H1 (cell line): ENCODE results near the gene MYOT. TPM values are rescaled to one million over a fixed set of nuclear protein-coding genes. Genes with fewer than 3 reads are reported as not detected.

Experiments used
- CTCF ChIA-PET: fragments of 300-600 bp; sonication (Branson Sonifier 250); formaldehyde crosslinking; loops from one replicate; lab custom pipeline; 2021; ENCODE audit not compliant: partially characterized antibody; lab: Charles Lee
- POLR2A ChIA-PET: fragments of 300-600 bp; sonication (Branson Sonifier 250); formaldehyde crosslinking; loops from one replicate; lab custom pipeline; 2021; ENCODE audit warnings: inconsistent platforms; ENCODE audit not compliant: partially characterized antibody; lab: Charles Lee
- DNase-seq, 2 experiments: peaks; one replicate each; pipeline versions ENCODE4 v3.0.0 to v3.0.0-alpha.2; 2010 to 2022; ENCODE audit warnings: low spot score in 2 of 2, low read depth in 1 of 2, mixed read lengths in 1 of 2
- FAIRE-seq: peaks from 2 replicates; lab custom pipeline; 2011; peaks lifted over from hg19 to GRCh38; lab: Jason Lieb, UNC
- H2AFZ ChIP-seq: 2 replicates; pipeline ENCODE4 v1.8.1; 2012; ENCODE audit warnings: low read length, inconsistent platforms
- H2AK5ac ChIP-seq: 2 replicates; pipeline ENCODE4 v1.6.1; 2013; ENCODE audit warnings: low read depth, low read length
- H2BK120ac ChIP-seq: replicated peaks from 2 replicates; pipeline ENCODE3; 2013; ENCODE audit warnings: low read depth, low read length, inconsistent platforms
- H2BK12ac ChIP-seq: 2 replicates; pipeline ENCODE4 v1.6.1; 2013; ENCODE audit warnings: low read depth, low read length
- H2BK15ac ChIP-seq: 2 replicates; pipeline ENCODE4 v1.6.1; 2013; ENCODE audit warnings: low read length
- H2BK20ac ChIP-seq: 2 replicates; pipeline ENCODE4 v1.6.1; 2013; ENCODE audit warnings: low read length
- H2BK5ac ChIP-seq: 2 replicates; pipeline ENCODE4 v1.6.1; 2013; ENCODE audit warnings: low read depth, low read length
- H3K14ac ChIP-seq: 2 replicates; pipeline ENCODE4 v1.6.1; 2013; ENCODE audit warnings: inconsistent platforms; ENCODE audit not compliant: insufficient read length
- H3K18ac ChIP-seq: 2 replicates; pipeline ENCODE4 v1.6.1; 2013; ENCODE audit warnings: low read length; ENCODE audit errors: extremely low read depth
- H3K23ac ChIP-seq: 2 replicates; pipeline ENCODE4 v1.6.1; 2013; ENCODE audit warnings: inconsistent platforms; ENCODE audit not compliant: insufficient read length
- H3K23me2 ChIP-seq: 2 replicates; pipeline ENCODE4 v1.6.1; 2013; ENCODE audit warnings: low read depth, low read length
- H3K27ac ChIP-seq: 2 replicates; pipeline ENCODE4 v1.6.1; 2011; ENCODE audit warnings: low read depth, low read length, inconsistent platforms
- H3K27me3 ChIP-seq, 4 experiments: replicated peaks in 1 of 4; 1 replicate in 1 of 4; 2 replicates in 3 of 4; pipeline versions ENCODE4 v1.6.1 to v1.8.1; 2011 to 2013; ENCODE audit warnings: low read length in 3 of 4, mild to moderate bottlenecking in 3 of 4, inconsistent platforms in 2 of 4, mixed read lengths in 2 of 4, moderate library complexity in 1 of 4; ENCODE audit not compliant: control insufficient read depth in 3 of 4, insufficient read depth in 3 of 4; ENCODE audit errors: extremely low read depth in 1 of 4
- H3K36me3 ChIP-seq, 4 experiments: 2 replicates each; pipeline versions ENCODE4 v1.6.1 to v1.8.1; 2011 to 2013; ENCODE audit warnings: mild to moderate bottlenecking in 4 of 4, low read length in 3 of 4, moderate library complexity in 2 of 4, control low read depth in 1 of 4, inconsistent platforms in 1 of 4; ENCODE audit not compliant: insufficient read depth in 4 of 4, control insufficient read depth in 2 of 4
- H3K4ac ChIP-seq: replicated peaks from 2 replicates; pipeline ENCODE3; 2013; ENCODE audit warnings: low read length, low read depth, mixed read lengths, inconsistent platforms; ENCODE audit not compliant: insufficient read length
- H3K4me1 ChIP-seq, 4 experiments: replicated peaks in 1 of 4; 1 replicate in 1 of 4; 2 replicates in 3 of 4; pipeline versions ENCODE4 v1.6.1 to v1.8.1; 2011 to 2013; ENCODE audit warnings: low read length in 3 of 4, inconsistent platforms in 2 of 4, mixed read lengths in 1 of 4; ENCODE audit not compliant: insufficient read depth in 4 of 4, control insufficient read depth in 3 of 4
- H3K4me2 ChIP-seq, 2 experiments: 2 replicates each; pipeline versions ENCODE4 v1.6.1 to v1.8.1; 2011 to 2013; ENCODE audit warnings: low read depth in 2 of 2, low read length in 2 of 2, control low read depth in 1 of 2, inconsistent platforms in 1 of 2, mild to moderate bottlenecking in 1 of 2; ENCODE audit not compliant: insufficient read depth in 1 of 2
- H3K4me3 ChIP-seq, 4 experiments: fragments of 200-600, 300-600 bp in 1 of 4; sonication (generic), shearing (Covaris generic), sonication (Bioruptor Twin) in 1 of 4; 2 replicates each; pipeline versions ENCODE4 v1.5.1 to v1.8.1; 2011 to 2016; ENCODE audit warnings: low read length in 4 of 4, low read depth in 3 of 4, control low read depth in 2 of 4, inconsistent platforms in 2 of 4, mild to moderate bottlenecking in 2 of 4, mixed read lengths in 1 of 4, moderate library complexity in 1 of 4; ENCODE audit not compliant: insufficient read depth in 2 of 4; ENCODE audit errors: extremely low read depth in 1 of 4
- H3K56ac ChIP-seq: replicated peaks from 2 replicates; pipeline ENCODE3; 2013; ENCODE audit warnings: low read depth, mild to moderate bottlenecking, mixed read lengths, low read length, inconsistent platforms; ENCODE audit not compliant: insufficient read length
- H3K79me1 ChIP-seq: 2 replicates; pipeline ENCODE4 v1.6.1; 2013; ENCODE audit warnings: low read depth, low read length, control low read depth
- H3K79me2 ChIP-seq, 2 experiments: 2 replicates each; pipeline versions ENCODE4 v1.6.1 to v1.8.1; 2012 to 2013; ENCODE audit warnings: low read length in 2 of 2, mild to moderate bottlenecking in 2 of 2, inconsistent platforms in 1 of 2; ENCODE audit not compliant: insufficient read depth in 2 of 2, control insufficient read depth in 1 of 2
- H3K9ac ChIP-seq, 4 experiments: replicated peaks in 1 of 4; 1 replicate in 1 of 4; 2 replicates in 3 of 4; pipeline versions ENCODE4 v1.6.1 to v1.8.1; 2011 to 2013; ENCODE audit warnings: low read depth in 3 of 4, low read length in 3 of 4, control low read depth in 2 of 4, mild to moderate bottlenecking in 2 of 4, moderate library complexity in 2 of 4, inconsistent platforms in 1 of 4; ENCODE audit errors: extremely low read depth in 1 of 4
- H3K9me3 ChIP-seq, 2 experiments: 2 replicates each; pipeline versions ENCODE4 v1.6.1 to v1.8.1; 2012 to 2013; ENCODE audit warnings: mild to moderate bottlenecking in 2 of 2, moderate library complexity in 2 of 2, control low read depth in 1 of 2, inconsistent platforms in 1 of 2, low read depth in 1 of 2, low read length in 1 of 2, mixed read lengths in 1 of 2; ENCODE audit not compliant: insufficient read depth in 2 of 2
- H4K20me1 ChIP-seq, 2 experiments: replicated peaks in 1 of 2; 2 replicates each; pipeline versions ENCODE3 to v1.8.1; 2011 to 2013; ENCODE audit warnings: inconsistent platforms in 2 of 2, low read length in 2 of 2, mild to moderate bottlenecking in 1 of 2; ENCODE audit not compliant: insufficient read depth in 2 of 2, control insufficient read depth in 1 of 2
- H4K5ac ChIP-seq: 2 replicates; pipeline ENCODE4 v1.6.1; 2013; ENCODE audit warnings: low read length, low read depth, mixed read lengths, inconsistent platforms; ENCODE audit not compliant: insufficient read length
- H4K8ac ChIP-seq: 2 replicates; pipeline ENCODE4 v1.8.0; 2013; ENCODE audit warnings: mild to moderate bottlenecking, moderate library complexity, low read length, inconsistent platforms; ENCODE audit not compliant: insufficient read depth; ENCODE audit errors: extremely low read depth
- H4K91ac ChIP-seq: replicated peaks from 2 replicates; pipeline ENCODE3; 2013; ENCODE audit warnings: low read length, mixed read lengths, inconsistent platforms; ENCODE audit not compliant: insufficient read length
- CBX8 ChIP-seq: fragments of 300-800, 300-1000 bp; sonication (generic); IDR thresholded peaks from 2 replicates; pipeline ENCODE4 v1.7.1; 2016; ENCODE audit warnings: low read depth, low read length, borderline replicate concordance
- CTBP2 ChIP-seq: IDR thresholded peaks from 2 replicates; pipeline ENCODE4 v1.7.0; 2011; ENCODE audit warnings: borderline replicate concordance, mild to moderate bottlenecking, moderate library complexity, mixed read lengths, low read length; ENCODE audit not compliant: insufficient read depth, insufficient read length
- EP300 ChIP-seq, 2 experiments: IDR thresholded peaks; 1 replicate in 1 of 2; 2 replicates in 1 of 2; pipeline ENCODE4 v1.6.1; 2011 to 2012; ENCODE audit warnings: low read depth in 2 of 2, low read length in 2 of 2, mild to moderate bottlenecking in 2 of 2, borderline replicate concordance in 1 of 2, inconsistent platforms in 1 of 2, moderate library complexity in 1 of 2
- JUN ChIP-seq: IDR thresholded peaks from 2 replicates; pipeline ENCODE4 v1.6.1; 2011; ENCODE audit warnings: low read depth, mild to moderate bottlenecking, improper control_type of control experiment, low read length
- JUND ChIP-seq: IDR thresholded peaks from 2 replicates; pipeline ENCODE4 v1.6.1; 2011; ENCODE audit warnings: mild to moderate bottlenecking, improper control_type of control experiment, low read length
- KDM1A ChIP-seq: fragments of 200-600, 300-600 bp; sonication (generic); IDR thresholded peaks from 2 replicates; pipeline ENCODE4 v1.7.1; 2016; ENCODE audit warnings: mild to moderate bottlenecking, low read length, borderline replicate concordance
- PHF8 ChIP-seq: fragments of 200-600 bp; sonication (generic); conservative IDR thresholded peaks from 2 replicates; pipeline ENCODE4 v1.7.1; 2012; ENCODE audit warnings: low read depth, mild to moderate bottlenecking, inconsistent platforms, low read length, moderate library complexity
- POLR2AphosphoS5 ChIP-seq: IDR thresholded peaks from 2 replicates; pipeline ENCODE4 v1.6.1; 2011; ENCODE audit warnings: low read depth, low read length
- RAD21 ChIP-seq, 2 experiments: IDR thresholded peaks in 1 of 2; conservative IDR thresholded peaks in 1 of 2; 2 replicates each; pipeline ENCODE4 v1.6.1; 2011; ENCODE audit warnings: low read depth in 2 of 2, low read length in 2 of 2, improper control_type of control experiment in 1 of 2, inconsistent platforms in 1 of 2, mild to moderate bottlenecking in 1 of 2, moderate library complexity in 1 of 2
- RNF2 ChIP-seq: fragments of 200-900, 300-1000 bp; sonication (generic); IDR thresholded peaks from 2 replicates; pipeline ENCODE4 v1.7.1; 2016; ENCODE audit warnings: borderline replicate concordance, low read depth, mild to moderate bottlenecking, antibody characterized with exemption, low read length; ENCODE audit not compliant: poor library complexity, severe bottlenecking; ENCODE audit errors: missing control alignments
- SIX5 ChIP-seq: IDR thresholded peaks from 2 replicates; pipeline ENCODE4 v1.6.1; 2011; ENCODE audit warnings: mild to moderate bottlenecking, low read depth, low read length
- SRF ChIP-seq: IDR thresholded peaks from 2 replicates; pipeline ENCODE4 v1.6.1; 2011; ENCODE audit warnings: mild to moderate bottlenecking, low read depth, low read length, moderate library complexity
- WGBS, 2 experiments: shearing (Covaris generic) in 1 of 2; methylation state at CpG; one replicate each; pipeline versions ENCODE4 v1.1.6 to v1.1.7; 2013 to 2015; ENCODE audit warnings: low lambda C conversion rate in 2 of 2, mixed read lengths in 2 of 2, inconsistent platforms in 1 of 2, low coverage in 1 of 2, missing lambda C conversion rate in 1 of 2; ENCODE audit not compliant: insufficient replicate concordance in 2 of 2, insufficient coverage in 1 of 2, insufficient read length in 1 of 2; ENCODE audit errors: extremely low coverage in 1 of 2, missing lambda C conversion rate in 1 of 2; 5-methylcytosine and 5-hydroxymethylcytosine counted together
- polyA plus RNA-seq, 7 experiments: library from polyadenylated mRNA; depleted of rRNA in 3 of 7; stranded (reverse) in 5 of 7; unstranded in 2 of 7; fragments of >200 nt in 5 of 7; fragments of 200-250 nt in 2 of 7; gene quantifications; 1 replicate in 5 of 7; 2 replicates in 1 of 7; 4 replicates in 1 of 7; pipeline versions ENCODE4 v1.2.1 to v1.2.3, GENCODE V29; 2011 to 2013; ENCODE audit warnings: missing spikeins in 2 of 7, mixed read lengths in 2 of 7
- total RNA-seq: library from RNA; stranded (reverse); fragmentation: NEBNext Ultra II Directional; extraction: Animal tissue kit (Norgen Biotek cat#: 25700); gene quantifications from 2 replicates; pipeline ENCODE4 v1.2.1, GENCODE V29; 2021

The MYOT gene
- total and polyA plus RNA-seq, 2 of the 8 experiments (the other 6 are each of a cell fraction or from before 2014, with no cell fraction given), result not detected

- no peak overlapping the region for H4K91ac ChIP-seq
- no peak overlapping the region for H3K23ac ChIP-seq
- no peak overlapping the region for H2BK15ac ChIP-seq
- no peak overlapping the region for H3K56ac ChIP-seq
- no peaks in the 10 kb centered on the region for H4K20me1 ChIP-seq
- H2BK12ac ChIP-seq, result no peak overlapping the region
- DNase-seq, result no peak
- 96% methylated on average over 1 of the region's 1 CpG; no CpG with 5 or more reads in 1 of the 2 experiments for WGBS, 2 experiments
- H3K23me2 ChIP-seq, result no peaks in the 10 kb centered on the region
- no peaks in the 10 kb centered on the region for H3K79me1 ChIP-seq
- H2BK120ac ChIP-seq, result no peak overlapping the region
- no peaks in the 10 kb centered on the region for H3K9me3 ChIP-seq
- no peaks in the 10 kb centered on the region for H3K79me2 ChIP-seq
- no peak overlapping the region for H3K27ac ChIP-seq
- POLR2A ChIA-PET, result no interaction called here
- no peaks in the 10 kb centered on the region for H3K27me3 ChIP-seq
- no peak overlapping the region for H3K14ac ChIP-seq
- no peak overlapping the region for H3K9ac ChIP-seq
- no peak overlapping the region for H3K4ac ChIP-seq
- no peak overlapping the region for H4K5ac ChIP-seq
- no peak overlapping the region for H3K4me2 ChIP-seq
- no peak overlapping the region for H2BK5ac ChIP-seq
- H3K36me3 ChIP-seq, result no peaks in the 10 kb centered on the region
- H2AFZ ChIP-seq, result no peak overlapping the region
- H3K4me3 ChIP-seq, result no peak overlapping the region
- no peak overlapping the region for H2AK5ac ChIP-seq
- CTCF ChIA-PET, result interaction anchor here (1.0 to 1.2 kb wide), 2 partner anchors 10 to 11 kb away, joined by 3 to 4 read pairs; no protein-coding TSS in a partner anchor
- H2BK20ac ChIP-seq, result no peak overlapping the region
- H3K18ac ChIP-seq, result no peak overlapping the region
- H3K4me1 ChIP-seq, result no peaks in the 10 kb centered on the region
- no peak for FAIRE-seq
- no peak overlapping the region for H4K8ac ChIP-seq
- TF ChIP-seq CBX8, result no peak
- TF ChIP-seq KDM1A, result no peak
- TF ChIP-seq JUND, result no peak
- no peak for TF ChIP-seq EP300 (IDR thresholded peaks at IDR 0.05; ENCODE audit: borderline replicate concordance in 1 of 2, low read depth in 2 of 2, low read length in 2 of 2)
- no peak for TF ChIP-seq POLR2AphosphoS5
- no peak for TF ChIP-seq SRF
- no peak for TF ChIP-seq RAD21 (IDR thresholded peaks at IDR 0.05 in 1 of 2, conservative IDR thresholded peaks at IDR 0.05 in 1 of 2; ENCODE audit: low read depth in 2 of 2, low read length in 2 of 2)
- TF ChIP-seq JUN, result no peak
- TF ChIP-seq RNF2, result no peak
- no peak for TF ChIP-seq PHF8
- TF ChIP-seq SIX5, result no peak
- TF ChIP-seq CTBP2, result no peak
Observed at GRCh38 chr5:137902408-137903133, 34.9 kb downstream of the MYOT start.
